SK-N-SH (cell line): ENCODE results near the gene TRNT1. TPM values are rescaled to one million over a fixed set of nuclear protein-coding genes. Genes with fewer than 3 reads are reported as not detected.

Experiments
- CTCF ChIA-PET: fragments of 300-600, 350-600 bp; formaldehyde crosslinking; extraction: SDS; loops from one replicate; lab custom pipeline; 2021; lab: Yijun Ruan, JAX
- POLR2A ChIA-PET: fragments of 350-600 bp; sonication (Branson Sonifier 250); formaldehyde crosslinking; extraction: SDS; loops from one replicate; lab custom pipeline; 2020; ENCODE audit warnings: antibody characterized with exemption, inconsistent platforms; lab: Yijun Ruan, JAX
- DNase-seq: peaks from one replicate; pipeline ENCODE4 v3.0.0; 2012
- H2AFZ ChIP-seq: fragments of 200-600 bp; sonication (generic); 2 replicates; pipeline ENCODE4 v1.8.1; 2016; ENCODE audit warnings: antibody characterized with exemption, mild to moderate bottlenecking, low read depth
- H3F3A ChIP-seq: fragments of 200-600 bp; sonication (generic); replicated peaks from 2 replicates; pipeline ENCODE3; 2016; ENCODE audit warnings: antibody characterized with exemption, mild to moderate bottlenecking; ENCODE audit not compliant: insufficient read depth
- H3K27ac ChIP-seq, 2 experiments: fragments of 200-500 bp in 1 of 2; fragments of 200-600 bp in 1 of 2; sonication (Bioruptor generic) in 1 of 2; sonication (generic), shearing (Covaris generic) in 1 of 2; 2 replicates each; pipeline versions ENCODE4 v1.5.1 to v1.6.1; 2014 to 2016; ENCODE audit warnings: low read depth in 2 of 2, inconsistent platforms in 1 of 2, low read length in 1 of 2, mild to moderate bottlenecking in 1 of 2, mixed read lengths in 1 of 2
- H3K27me3 ChIP-seq: fragments of 200-600 bp; sonication (generic), shearing (Covaris generic); 2 replicates; pipeline ENCODE4 v1.6.1; 2016; ENCODE audit warnings: mixed run types; ENCODE audit not compliant: insufficient read depth
- H3K36me3 ChIP-seq, 2 experiments: fragments of 200-500 bp in 1 of 2; fragments of 200-600 bp in 1 of 2; sonication (Bioruptor generic) in 1 of 2; sonication (generic) in 1 of 2; replicated peaks in 1 of 2; 2 replicates each; pipeline versions ENCODE3 to v1.5.1; 2014 to 2016; ENCODE audit warnings: low read length in 1 of 2, mild to moderate bottlenecking in 1 of 2; ENCODE audit not compliant: insufficient read depth in 2 of 2, control insufficient read depth in 1 of 2
- H3K4me1 ChIP-seq, 2 experiments: fragments of 200-500 bp in 1 of 2; fragments of 200-600 bp in 1 of 2; sonication (Bioruptor generic) in 1 of 2; sonication (generic), shearing (Covaris generic) in 1 of 2; 2 replicates each; pipeline versions ENCODE4 v1.5.1 to v1.6.1; 2014 to 2016; ENCODE audit warnings: low read depth in 1 of 2, low read length in 1 of 2, mixed run types in 1 of 2; ENCODE audit not compliant: insufficient read depth in 2 of 2, control insufficient read depth in 1 of 2
- H3K4me2 ChIP-seq: fragments of 200-600 bp; sonication (generic), shearing (Covaris generic); 2 replicates; pipeline ENCODE4 v1.6.1; 2017; ENCODE audit warnings: mixed run types
- H3K4me3 ChIP-seq, 2 experiments: fragments of 200-500 bp in 1 of 2; fragments of 200-600 bp in 1 of 2; sonication (Bioruptor generic) in 1 of 2; sonication (generic), shearing (Covaris generic) in 1 of 2; 2 replicates each; pipeline versions ENCODE4 v1.5.1 to v1.8.1; 2014 to 2016; ENCODE audit warnings: low read depth in 2 of 2, inconsistent platforms in 1 of 2, low read length in 1 of 2, mild to moderate bottlenecking in 1 of 2, mixed read lengths in 1 of 2, moderate library complexity in 1 of 2
- H3K79me2 ChIP-seq: fragments of 200-600 bp; sonication (generic); 2 replicates; pipeline ENCODE4 v1.8.1; 2017; ENCODE audit warnings: mild to moderate bottlenecking; ENCODE audit not compliant: insufficient read depth
- H3K9ac ChIP-seq: fragments of 200-600 bp; sonication (generic); 2 replicates; pipeline ENCODE4 v1.6.1; 2017; ENCODE audit warnings: mixed run types
- H3K9me2 ChIP-seq: fragments of 200-600 bp; sonication (generic); 2 replicates; pipeline ENCODE4 v1.6.1; 2017; ENCODE audit warnings: mixed run types
- H3K9me3 ChIP-seq: fragments of 200-600 bp; sonication (generic); 2 replicates; pipeline ENCODE4 v1.6.1; 2017; ENCODE audit warnings: mixed run types, mild to moderate bottlenecking, moderate library complexity
- H4K20me1 ChIP-seq: fragments of 200-600 bp; sonication (generic); 2 replicates; pipeline ENCODE4 v1.6.1; 2017; ENCODE audit warnings: mild to moderate bottlenecking, mixed run types; ENCODE audit not compliant: insufficient read depth
- CTCF ChIP-seq: fragments of 200-600 bp; sonication (generic); IDR thresholded peaks from 2 replicates; pipeline ENCODE4 v1.6.1; 2017; ENCODE audit warnings: antibody characterized with exemption, mild to moderate bottlenecking, moderate library complexity
- ELF1 ChIP-seq: IDR thresholded peaks from 2 replicates; pipeline ENCODE4 v1.4.0; 2012
- EP300 ChIP-seq, 2 experiments: IDR thresholded peaks; 2 replicates each; pipeline versions ENCODE4 v1.4.0 to v1.6.1; 2012; ENCODE audit warnings: borderline replicate concordance in 1 of 2, low read depth in 1 of 2, low read length in 1 of 2
- FOXJ3 ChIP-seq: sonication (generic); formaldehyde crosslinking; IDR thresholded peaks from 2 replicates; pipeline ENCODE4 v1.5.1; 2020; ENCODE audit warnings: mild to moderate bottlenecking, missing genetic modification reagents
- JUND ChIP-seq: IDR thresholded peaks from 2 replicates; pipeline ENCODE4 v1.4.0; 2012
- MXI1 ChIP-seq: IDR thresholded peaks from 2 replicates; pipeline ENCODE4 v1.6.1; 2012; ENCODE audit warnings: mild to moderate bottlenecking, low read depth, low read length, improper control_type of control experiment
- NRF1 ChIP-seq: IDR thresholded peaks from 2 replicates; pipeline ENCODE4 v1.6.1; 2012; ENCODE audit warnings: low read depth, mild to moderate bottlenecking, low read length
- PBX3 ChIP-seq: IDR thresholded peaks from 2 replicates; pipeline ENCODE4; 2012
- REST ChIP-seq: IDR thresholded peaks from 2 replicates; pipeline ENCODE4 v1.6.1; 2012; ENCODE audit warnings: mild to moderate bottlenecking, low read depth, low read length, moderate library complexity
- SMC3 ChIP-seq: IDR thresholded peaks from 2 replicates; pipeline ENCODE4 v1.6.1; 2012; ENCODE audit warnings: low read depth, low read length, improper control_type of control experiment
- TAF1 ChIP-seq: IDR thresholded peaks from 2 replicates; pipeline ENCODE4 v1.6.1; 2012; ENCODE audit warnings: low read depth, mild to moderate bottlenecking, low read length, moderate library complexity, borderline replicate concordance
- USF2 ChIP-seq: fragments of 150-350 bp; IDR thresholded peaks from 2 replicates; pipeline ENCODE4 v1.6.1; 2017; ENCODE audit warnings: antibody characterized with exemption, low read length, low read depth, borderline replicate concordance
- polyA plus RNA-seq, 3 experiments: library from polyadenylated mRNA; depleted of rRNA; stranded (reverse); fragments of >200 nt; gene quantifications; 2 replicates each; pipeline ENCODE4 v1.2.3, GENCODE V29; 2012

TRNT1 gene
- polyA plus RNA-seq, 1 of the 3 experiments (the other 2 are of a cell fraction) = 7.4 TPM

GRCh38 chr3:3141939-3142338, 15.2 kb downstream of the TRNT1 start:
- no peaks in the 10 kb centered on the region for H4K20me1 ChIP-seq
- TF ChIP-seq JUND (no peak), REST (no peak), FOXJ3 (no peak), PBX3 (no peak), NRF1 (no peak), SMC3 (no peak), MXI1 (no peak), CTCF (no peak), USF2 (no peak), ELF1 (no peak), TAF1 (no peak), EP300 (IDR thresholded peaks at IDR 0.05; ENCODE audit: borderline replicate concordance in 1 of 2, low read depth in 1 of 2, low read length in 1 of 2) (no peak)
- no peak overlapping the region for H3K4me2 ChIP-seq
- CTCF ChIA-PET = no interaction called here
- peaks cover 63 to 96% of the 10 kb centered on the region in 2 experiments for H3K36me3 ChIP-seq
- no peaks in the 10 kb centered on the region for H3F3A ChIP-seq
- H2AFZ ChIP-seq = no peak overlapping the region
- no peak overlapping the region for H3K9ac ChIP-seq
- peaks cover 16% of the 10 kb centered on the region for H3K79me2 ChIP-seq
- H3K27me3 ChIP-seq = no peaks in the 10 kb centered on the region
- H3K27ac ChIP-seq = no peak overlapping the region
- no peaks in the 10 kb centered on the region for H3K9me2 ChIP-seq
- H3K4me1 ChIP-seq = no peaks in the 10 kb centered on the region; a peak in 1 of 4 replicates
- no peaks in the 10 kb centered on the region for H3K9me3 ChIP-seq
- no peak for DNase-seq
- no peak overlapping the region for H3K4me3 ChIP-seq
- POLR2A ChIA-PET = no interaction called here
